Neural progenitor cell (in vitro differentiated cells): ENCODE results near the gene LIPG. TPM values are rescaled to one million over a fixed set of nuclear protein-coding genes. Genes with fewer than 3 reads are reported as not detected.

Experiments used
- DNase-seq: peaks from one replicate; pipeline ENCODE4 v3.0.0-alpha.2; 2016; ENCODE audit warnings: low spot score
- H2AFZ ChIP-seq: fragments of 200-600 bp; sonication (generic); replicated peaks from 2 replicates; pipeline ENCODE4 v1.6.1; 2016; ENCODE audit warnings: antibody characterized with exemption
- H3F3A ChIP-seq: fragments of 200-600 bp; sonication (generic); 2 replicates; pipeline ENCODE4 v1.6.1; 2016; ENCODE audit warnings: antibody characterized with exemption, low read depth
- H3K27ac ChIP-seq: fragments of 200-600 bp; sonication (generic); 2 replicates; pipeline ENCODE4 v1.5.1; 2016; ENCODE audit warnings: mild to moderate bottlenecking
- H3K27me3 ChIP-seq: fragments of 200-600 bp; sonication (generic); 2 replicates; pipeline ENCODE4 v1.6.1; 2016; ENCODE audit warnings: mild to moderate bottlenecking, moderate library complexity
- H3K36me3 ChIP-seq: fragments of 200-600 bp; sonication (generic); 2 replicates; pipeline ENCODE4 v1.5.1; 2016
- H3K4me1 ChIP-seq: fragments of 200-600 bp; sonication (generic); 2 replicates; pipeline ENCODE4 v1.6.1; 2016; ENCODE audit warnings: mixed run types
- H3K4me2 ChIP-seq: fragments of 200-600 bp; sonication (generic); 2 replicates; pipeline ENCODE4 v1.6.1; 2016
- H3K4me3 ChIP-seq: fragments of 200-600 bp; sonication (generic); 2 replicates; pipeline ENCODE4 v1.5.1; 2016
- H3K79me2 ChIP-seq: fragments of 200-600 bp; sonication (generic); 2 replicates; pipeline ENCODE4 v1.6.1; 2016; ENCODE audit warnings: low read depth
- H3K9ac ChIP-seq: fragments of 200-600 bp; sonication (generic); 2 replicates; pipeline ENCODE4 v1.6.1; 2016
- H3K9me3 ChIP-seq: fragments of 200-600 bp; sonication (generic); 2 replicates; pipeline ENCODE4 v1.5.1; 2016; ENCODE audit warnings: low read depth
- H4K20me1 ChIP-seq: fragments of 200-600 bp; sonication (generic); 2 replicates; pipeline ENCODE4 v1.6.1; 2016; ENCODE audit warnings: low read depth
- H3K27ac Mint-ChIP-seq: 3 replicates; pipeline ENCODE4 v1.8.0; 2021; ENCODE audit warnings: mixed read lengths
- H3K27me3 Mint-ChIP-seq: 2 replicates; pipeline ENCODE4 v1.8.0; 2022; ENCODE audit warnings: low read depth, mild to moderate bottlenecking, inconsistent platforms, moderate library complexity, mixed read lengths; ENCODE audit not compliant: insufficient read depth
- H3K36me3 Mint-ChIP-seq: 3 replicates; pipeline ENCODE4 v1.8.0; 2021; ENCODE audit warnings: mixed read lengths
- H3K4me1 Mint-ChIP-seq: 3 replicates; pipeline ENCODE4 v1.8.0; 2021; ENCODE audit warnings: mixed read lengths
- H3K4me3 Mint-ChIP-seq: 3 replicates; pipeline ENCODE4 v1.8.0; 2021; ENCODE audit warnings: mild to moderate bottlenecking, moderate library complexity, mixed read lengths
- H3K9me3 Mint-ChIP-seq: 3 replicates; pipeline ENCODE4 v1.8.0; 2020; ENCODE audit warnings: mixed read lengths
- EZH2 ChIP-seq: fragments of 200-600 bp; sonication (generic); IDR thresholded peaks from 2 replicates; pipeline ENCODE4 v1.6.1; 2017; ENCODE audit warnings: antibody characterized with exemption, mild to moderate bottlenecking, moderate library complexity
- EZH2phosphoT487 ChIP-seq: fragments of 200-600 bp; sonication (generic); IDR thresholded peaks from 2 replicates; pipeline ENCODE4 v1.6.1; 2017; ENCODE audit warnings: antibody characterized with exemption
- total RNA-seq: library from RNA; depleted of rRNA; stranded (reverse); fragments of >200 nt; gene quantifications from 2 replicates; pipeline ENCODE4 v1.2.3, GENCODE V29; 2015; ENCODE audit warnings: low replicate concordance
- TF ChIP-seq, protein P1 (sequence below): fragments of 200-600 bp; sonication (generic); IDR thresholded peaks from 2 replicates; pipeline ENCODE4 v1.5.1; 2017; ENCODE audit warnings: antibody characterized with exemption, mild to moderate bottlenecking

Gene LIPG
- total RNA-seq, 1 donor from 2014 or later = 3.7 TPM

- H3K9ac ChIP-seq = no peak overlapping the region
- no peaks in the 10 kb centered on the region for H4K20me1 ChIP-seq
- H3K79me2 ChIP-seq = no peaks in the 10 kb centered on the region
- TF ChIP-seq EZH2 = no peak
- TF ChIP-seq EZH2phosphoT487 = no peak
- TF ChIP-seq, protein P1, sequence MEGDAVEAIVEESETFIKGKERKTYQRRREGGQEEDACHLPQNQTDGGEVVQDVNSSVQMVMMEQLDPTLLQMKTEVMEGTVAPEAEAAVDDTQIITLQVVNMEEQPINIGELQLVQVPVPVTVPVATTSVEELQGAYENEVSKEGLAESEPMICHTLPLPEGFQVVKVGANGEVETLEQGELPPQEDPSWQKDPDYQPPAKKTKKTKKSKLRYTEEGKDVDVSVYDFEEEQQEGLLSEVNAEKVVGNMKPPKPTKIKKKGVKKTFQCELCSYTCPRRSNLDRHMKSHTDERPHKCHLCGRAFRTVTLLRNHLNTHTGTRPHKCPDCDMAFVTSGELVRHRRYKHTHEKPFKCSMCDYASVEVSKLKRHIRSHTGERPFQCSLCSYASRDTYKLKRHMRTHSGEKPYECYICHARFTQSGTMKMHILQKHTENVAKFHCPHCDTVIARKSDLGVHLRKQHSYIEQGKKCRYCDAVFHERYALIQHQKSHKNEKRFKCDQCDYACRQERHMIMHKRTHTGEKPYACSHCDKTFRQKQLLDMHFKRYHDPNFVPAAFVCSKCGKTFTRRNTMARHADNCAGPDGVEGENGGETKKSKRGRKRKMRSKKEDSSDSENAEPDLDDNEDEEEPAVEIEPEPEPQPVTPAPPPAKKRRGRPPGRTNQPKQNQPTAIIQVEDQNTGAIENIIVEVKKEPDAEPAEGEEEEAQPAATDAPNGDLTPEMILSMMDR = no peak
- no peak overlapping the region for H2AFZ ChIP-seq
- H3K4me1 ChIP-seq = peaks cover 30% of the 10 kb centered on the region
- Mint-ChIP-seq H3K4me1 (peaks cover 81% of the 10 kb centered on the region), H3K9me3 (peaks cover 3% of the 10 kb centered on the region), H3K36me3 (no peaks in the 10 kb centered on the region), H3K27me3 (peaks cover 19% of the 10 kb centered on the region), H3K27ac (peak overlapping the region; percentile 87), H3K4me3 (no peak overlapping the region)
- no peak overlapping the region for H3K4me3 ChIP-seq
- no peak overlapping the region for H3K4me2 ChIP-seq
- no peak for DNase-seq
- no peaks in the 10 kb centered on the region for H3K36me3 ChIP-seq
- H3K27me3 ChIP-seq = no peaks in the 10 kb centered on the region
- H3K27ac ChIP-seq = no peak overlapping the region
- H3K9me3 ChIP-seq = no peaks in the 10 kb centered on the region
- H3F3A ChIP-seq = peaks cover 27% of the 10 kb centered on the region
These were observed 56.0 kb downstream of the LIPG start for GRCh38 chr18:49617865-49618264.

- Mint-ChIP-seq H3K9me3 (peaks cover 3% of the 10 kb centered on the region), H3K36me3 (no peaks in the 10 kb centered on the region), H3K4me1 (peaks cover 70% of the 10 kb centered on the region), H3K27ac (peak overlapping the region; percentile 99), H3K4me3 (peak overlapping the region; percentile 67), H3K27me3 (peaks cover 17% of the 10 kb centered on the region)
- peak overlapping the region; percentile 25 for H3K4me2 ChIP-seq
- peaks cover 16% of the 10 kb centered on the region for H3F3A ChIP-seq
- no peak overlapping the region for H3K27ac ChIP-seq
- no peaks in the 10 kb centered on the region for H4K20me1 ChIP-seq
- H3K9ac ChIP-seq = no peak overlapping the region
- DNase-seq = peak; percentile 55
- peaks cover 18% of the 10 kb centered on the region for H3K4me1 ChIP-seq
- H2AFZ ChIP-seq = peak overlapping the region; percentile 30
- H3K36me3 ChIP-seq = no peaks in the 10 kb centered on the region
- H3K79me2 ChIP-seq = no peaks in the 10 kb centered on the region
- H3K27me3 ChIP-seq = no peaks in the 10 kb centered on the region
- H3K4me3 ChIP-seq = no peak overlapping the region
- H3K9me3 ChIP-seq = no peaks in the 10 kb centered on the region
- TF ChIP-seq, protein P1 = no peak
- no peak for TF ChIP-seq EZH2
- TF ChIP-seq EZH2phosphoT487 = no peak
These were observed 57.2 kb downstream of the LIPG start for GRCh38 chr18:49618742-49619681.

DNA sequence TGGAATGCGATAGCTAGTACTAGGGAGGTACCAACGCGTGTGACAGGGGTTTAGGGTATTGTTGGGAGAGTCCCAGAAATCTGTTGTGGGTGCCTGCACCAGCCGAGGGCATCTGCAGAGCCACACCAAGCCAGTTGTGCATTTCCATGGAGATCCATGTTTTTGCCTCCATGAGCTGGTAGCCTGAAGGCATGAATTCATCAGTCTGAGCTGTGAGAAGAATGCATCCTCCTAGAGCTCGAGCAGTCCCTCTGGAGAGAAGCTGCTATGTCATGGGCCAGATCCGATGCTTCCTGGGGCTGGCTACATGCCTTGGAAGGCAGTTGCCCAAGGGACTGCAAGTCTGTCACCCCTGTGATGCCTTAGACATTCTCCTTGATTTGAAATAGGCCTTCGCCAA, 57.9 kb downstream of the LIPG start:
- Mint-ChIP-seq H3K27me3 (peaks cover 13% of the 10 kb centered on the region), H3K4me3 (peak overlapping the region; percentile 67), H3K36me3 (no peaks in the 10 kb centered on the region), H3K27ac (peak overlapping the region; percentile 99), H3K4me1 (peaks cover 65% of the 10 kb centered on the region), H3K9me3 (peaks cover 3% of the 10 kb centered on the region)
- Histone ChIP-seq H3K9ac (no peak overlapping the region), H2AFZ (no peak overlapping the region), H3K79me2 (no peaks in the 10 kb centered on the region), H3K27ac (no peak overlapping the region), H3K36me3 (no peaks in the 10 kb centered on the region), H3K4me3 (no peak overlapping the region), H3K4me2 (no peak overlapping the region), H3F3A (peaks cover 10% of the 10 kb centered on the region), H3K9me3 (no peaks in the 10 kb centered on the region), H4K20me1 (no peaks in the 10 kb centered on the region), H3K4me1 (peaks cover 16% of the 10 kb centered on the region), H3K27me3 (no peaks in the 10 kb centered on the region)
- no peak for DNase-seq
- no peak for TF ChIP-seq EZH2phosphoT487
- TF ChIP-seq, protein P1 = no peak
- no peak for TF ChIP-seq EZH2
